Activated naive CD4-positive, alpha-beta T cell treated with anti-CD3 and anti-CD28 coated beads, Interleukin-2, amount 50 U/mL, for 24 hours (primary cell): ENCODE results near the gene SLC10A7.

ENCODE experiments used
- H3K27ac Mint-ChIP-seq: one replicate; pipeline ENCODE4 v1.8.0; 2021; ENCODE audit warnings: mild to moderate bottlenecking, mixed read lengths
- H3K27me3 Mint-ChIP-seq: one replicate; pipeline ENCODE4 v1.8.0; 2021; ENCODE audit warnings: mixed read lengths
- H3K36me3 Mint-ChIP-seq: one replicate; pipeline ENCODE4 v1.8.0; 2021; ENCODE audit warnings: mixed read lengths
- H3K4me1 Mint-ChIP-seq: one replicate; pipeline ENCODE4 v1.8.0; 2021; ENCODE audit warnings: mixed read lengths
- H3K4me3 Mint-ChIP-seq: one replicate; pipeline ENCODE4 v1.8.0; 2021; ENCODE audit warnings: mild to moderate bottlenecking, mixed read lengths
- H3K9me3 Mint-ChIP-seq: one replicate; pipeline ENCODE4 v1.8.0; 2021; ENCODE audit warnings: mixed read lengths

SLC10A7 gene

GRCh38 chr4:146510942-146511341 is 10.8 kb downstream of the SLC10A7 start:
- Mint-ChIP-seq H3K27ac (no peak overlapping the region), H3K4me3 (no peak overlapping the region), H3K36me3 (peaks cover 20% of the 10 kb centered on the region), H3K27me3 (no peaks in the 10 kb centered on the region), H3K9me3 (no peaks in the 10 kb centered on the region), H3K4me1 (peaks cover 3% of the 10 kb centered on the region)

GRCh38 chr4:146508229-146508939 is 13.4 kb downstream of the SLC10A7 start:
- peaks cover 3% of the 10 kb centered on the region for H3K4me1 Mint-ChIP-seq
- H3K27ac Mint-ChIP-seq: no peak overlapping the region
- peaks cover 21% of the 10 kb centered on the region for H3K36me3 Mint-ChIP-seq
- no peaks in the 10 kb centered on the region for H3K27me3 Mint-ChIP-seq
- H3K4me3 Mint-ChIP-seq: no peak overlapping the region
- H3K9me3 Mint-ChIP-seq: no peaks in the 10 kb centered on the region

- Mint-ChIP-seq H3K9me3 (no peaks in the 10 kb centered on the region), H3K36me3 (peaks cover 23% of the 10 kb centered on the region), H3K27me3 (no peaks in the 10 kb centered on the region), H3K4me3 (no peak overlapping the region), H3K4me1 (peaks cover 3% of the 10 kb centered on the region), H3K27ac (no peak overlapping the region)
Measured at GRCh38 chr4:146507632-146508031, 14.1 kb downstream of the SLC10A7 start.

- Mint-ChIP-seq H3K9me3 (no peaks in the 10 kb centered on the region), H3K36me3 (peaks cover 25% of the 10 kb centered on the region), H3K4me1 (peaks cover 3% of the 10 kb centered on the region), H3K27ac (no peak overlapping the region), H3K4me3 (no peak overlapping the region), H3K27me3 (no peaks in the 10 kb centered on the region)
Measured at GRCh38 chr4:146506272-146506671, 15.5 kb downstream of the SLC10A7 start.

GRCh38 chr4:146500216-146500615 is 21.5 kb downstream of the SLC10A7 start:
- no peak overlapping the region for H3K27ac Mint-ChIP-seq
- H3K9me3 Mint-ChIP-seq: no peaks in the 10 kb centered on the region
- no peak overlapping the region for H3K4me3 Mint-ChIP-seq
- H3K36me3 Mint-ChIP-seq: peaks cover 15% of the 10 kb centered on the region
- H3K27me3 Mint-ChIP-seq: no peaks in the 10 kb centered on the region
- peaks cover 19% of the 10 kb centered on the region for H3K4me1 Mint-ChIP-seq

- H3K36me3 Mint-ChIP-seq: peaks cover 13% of the 10 kb centered on the region
- H3K9me3 Mint-ChIP-seq: no peaks in the 10 kb centered on the region
- no peak overlapping the region for H3K4me3 Mint-ChIP-seq
- no peaks in the 10 kb centered on the region for H3K27me3 Mint-ChIP-seq
- no peak overlapping the region for H3K27ac Mint-ChIP-seq
- peaks cover 20% of the 10 kb centered on the region for H3K4me1 Mint-ChIP-seq
Measured at GRCh38 chr4:146498291-146498690, 23.4 kb downstream of the SLC10A7 start.

- no peak overlapping the region for H3K4me3 Mint-ChIP-seq
- H3K9me3 Mint-ChIP-seq: no peaks in the 10 kb centered on the region
- H3K36me3 Mint-ChIP-seq: peaks cover 19% of the 10 kb centered on the region
- peaks cover 31% of the 10 kb centered on the region for H3K4me1 Mint-ChIP-seq
- no peaks in the 10 kb centered on the region for H3K27me3 Mint-ChIP-seq
- no peak overlapping the region for H3K27ac Mint-ChIP-seq
Measured at GRCh38 chr4:146495269-146495668, 26.5 kb downstream of the SLC10A7 start.

GRCh38 chr4:146494143-146494542 is 27.6 kb downstream of the SLC10A7 start:
- Mint-ChIP-seq H3K27ac (no peak overlapping the region), H3K36me3 (peaks cover 17% of the 10 kb centered on the region), H3K9me3 (no peaks in the 10 kb centered on the region), H3K4me3 (no peak overlapping the region), H3K27me3 (no peaks in the 10 kb centered on the region), H3K4me1 (peaks cover 39% of the 10 kb centered on the region)

GRCh38 chr4:146490106-146490505 is 31.6 kb downstream of the SLC10A7 start:
- H3K4me1 Mint-ChIP-seq: peaks cover 43% of the 10 kb centered on the region
- peaks cover 5% of the 10 kb centered on the region for H3K9me3 Mint-ChIP-seq
- H3K27ac Mint-ChIP-seq: no peak overlapping the region
- H3K4me3 Mint-ChIP-seq: no peak overlapping the region
- peaks cover 30% of the 10 kb centered on the region for H3K36me3 Mint-ChIP-seq
- H3K27me3 Mint-ChIP-seq: no peaks in the 10 kb centered on the region

- H3K4me3 Mint-ChIP-seq: no peak overlapping the region
- H3K27ac Mint-ChIP-seq: no peak overlapping the region
- peaks cover 15% of the 10 kb centered on the region for H3K9me3 Mint-ChIP-seq
- H3K36me3 Mint-ChIP-seq: peaks cover 37% of the 10 kb centered on the region
- no peaks in the 10 kb centered on the region for H3K27me3 Mint-ChIP-seq
- H3K4me1 Mint-ChIP-seq: peaks cover 43% of the 10 kb centered on the region
Measured at GRCh38 chr4:146488495-146489174, 33.1 kb downstream of the SLC10A7 start.

GRCh38 chr4:146486565-146486964 is 35.2 kb downstream of the SLC10A7 start:
- H3K36me3 Mint-ChIP-seq: peaks cover 52% of the 10 kb centered on the region
- H3K9me3 Mint-ChIP-seq: peaks cover 29% of the 10 kb centered on the region
- peaks cover 43% of the 10 kb centered on the region for H3K4me1 Mint-ChIP-seq
- no peaks in the 10 kb centered on the region for H3K27me3 Mint-ChIP-seq
- no peak overlapping the region for H3K27ac Mint-ChIP-seq
- no peak overlapping the region for H3K4me3 Mint-ChIP-seq

GRCh38 chr4:146485968-146486367 is 35.8 kb downstream of the SLC10A7 start:
- no peak overlapping the region for H3K27ac Mint-ChIP-seq
- no peaks in the 10 kb centered on the region for H3K27me3 Mint-ChIP-seq
- H3K36me3 Mint-ChIP-seq: peaks cover 47% of the 10 kb centered on the region
- no peak overlapping the region for H3K4me3 Mint-ChIP-seq
- H3K4me1 Mint-ChIP-seq: peaks cover 38% of the 10 kb centered on the region
- peaks cover 29% of the 10 kb centered on the region for H3K9me3 Mint-ChIP-seq

GRCh38 chr4:146482788-146483187 is 39.0 kb downstream of the SLC10A7 start:
- Mint-ChIP-seq H3K36me3 (peaks cover 52% of the 10 kb centered on the region), H3K4me1 (peaks cover 23% of the 10 kb centered on the region)

GRCh38 chr4:146481246-146481645 is 40.5 kb downstream of the SLC10A7 start:
- H3K36me3 Mint-ChIP-seq: peaks cover 40% of the 10 kb centered on the region
- peaks cover 11% of the 10 kb centered on the region for H3K4me1 Mint-ChIP-seq
- no peak overlapping the region for H3K4me3 Mint-ChIP-seq
- peaks cover 29% of the 10 kb centered on the region for H3K9me3 Mint-ChIP-seq
- no peak overlapping the region for H3K27ac Mint-ChIP-seq
- H3K27me3 Mint-ChIP-seq: no peaks in the 10 kb centered on the region

More at GRCh38 chr4:146482788-146483187, 39.0 kb downstream of the SLC10A7 start:
- Mint-ChIP-seq H3K27me3 (no peaks in the 10 kb centered on the region), H3K27ac (no peak overlapping the region), H3K9me3 (peaks cover 29% of the 10 kb centered on the region), H3K4me3 (no peak overlapping the region)

- Mint-ChIP-seq H3K27ac (no peak overlapping the region), H3K9me3 (peaks cover 12% of the 10 kb centered on the region), H3K4me3 (no peak overlapping the region), H3K27me3 (no peaks in the 10 kb centered on the region), H3K36me3 (peaks cover 23% of the 10 kb centered on the region), H3K4me1 (peaks cover 8% of the 10 kb centered on the region)
Measured at GRCh38 chr4:146478009-146478408, 43.7 kb downstream of the SLC10A7 start.

- H3K4me1 Mint-ChIP-seq: peaks cover 8% of the 10 kb centered on the region
Measured at GRCh38 chr4:146477054-146477453, 44.7 kb downstream of the SLC10A7 start.

More at GRCh38 chr4:146477054-146477453, 44.7 kb downstream of the SLC10A7 start:
- H3K36me3 Mint-ChIP-seq: peaks cover 17% of the 10 kb centered on the region
- H3K9me3 Mint-ChIP-seq: peaks cover 4% of the 10 kb centered on the region
- H3K27ac Mint-ChIP-seq: no peak overlapping the region
- no peaks in the 10 kb centered on the region for H3K27me3 Mint-ChIP-seq
- no peak overlapping the region for H3K4me3 Mint-ChIP-seq
